GM18508 (cell line): Measurements from ENCODE around the gene ZC3H4.
"Not testable (repeated sequence)": the region's sequence is repeated elsewhere in the genome, so short reads cannot be mapped to it uniquely, and the experiment has no call there.

ENCODE experiments used
- ATAC-seq: cut with Tn5 transposase; IDR thresholded peaks from one replicate; pipeline ENCODE4 v1.9.1; 2021; ENCODE audit warnings: moderate number of reproducible peaks; ENCODE audit not compliant: insufficient read depth, unreplicated experiment

The ZC3H4 gene

DNA sequence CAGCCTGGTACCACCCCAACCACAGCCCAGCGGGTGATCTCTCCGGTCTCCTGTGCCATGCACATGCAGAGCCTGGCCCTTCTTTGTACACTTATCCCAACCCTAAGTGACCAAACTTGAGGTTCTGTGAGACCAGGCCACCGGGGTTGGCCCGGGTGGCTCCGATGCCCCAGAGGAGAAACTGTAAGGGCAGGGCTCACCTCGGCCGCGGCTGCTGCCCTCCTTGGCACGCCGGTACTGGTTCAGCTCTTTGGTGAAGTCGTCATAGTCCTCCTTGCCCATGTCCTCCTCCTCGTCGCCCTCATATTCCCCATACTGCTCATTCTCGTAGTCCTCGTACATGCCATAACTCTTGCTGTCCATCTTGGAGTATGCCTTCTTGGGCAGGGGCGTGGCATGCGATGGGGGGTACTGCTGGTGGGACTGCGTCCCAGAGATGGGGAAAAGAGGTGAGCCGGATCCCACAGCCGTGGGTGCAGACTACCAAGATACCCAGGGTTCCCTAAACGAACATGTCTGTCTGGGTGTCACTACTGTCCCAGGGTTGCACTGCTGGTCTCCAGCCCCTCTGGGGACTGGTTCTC, 23.7 kb downstream of the ZC3H4 start:
- ATAC-seq: no peak

DNA sequence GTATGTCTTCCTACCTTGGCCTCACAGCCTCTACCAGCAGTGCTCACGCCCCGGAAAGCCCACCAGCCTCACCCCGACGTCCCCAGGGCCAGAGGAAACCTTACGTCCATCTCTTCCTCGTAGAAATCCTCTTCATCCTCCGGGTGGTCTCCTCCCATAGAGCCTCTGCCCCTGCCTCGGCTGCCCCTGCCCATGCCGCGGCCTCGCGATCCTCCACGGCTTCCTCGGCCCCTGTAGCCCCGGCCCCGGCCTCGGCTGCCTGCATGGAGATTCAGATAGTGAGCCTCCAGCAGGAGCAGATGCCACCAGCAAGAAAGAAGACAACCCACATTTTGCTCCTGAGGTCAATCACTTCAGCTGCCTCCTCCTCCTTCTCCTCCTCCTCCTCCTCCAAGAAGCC, 27.3 kb downstream of the ZC3H4 start:
- no peak for ATAC-seq

DNA sequence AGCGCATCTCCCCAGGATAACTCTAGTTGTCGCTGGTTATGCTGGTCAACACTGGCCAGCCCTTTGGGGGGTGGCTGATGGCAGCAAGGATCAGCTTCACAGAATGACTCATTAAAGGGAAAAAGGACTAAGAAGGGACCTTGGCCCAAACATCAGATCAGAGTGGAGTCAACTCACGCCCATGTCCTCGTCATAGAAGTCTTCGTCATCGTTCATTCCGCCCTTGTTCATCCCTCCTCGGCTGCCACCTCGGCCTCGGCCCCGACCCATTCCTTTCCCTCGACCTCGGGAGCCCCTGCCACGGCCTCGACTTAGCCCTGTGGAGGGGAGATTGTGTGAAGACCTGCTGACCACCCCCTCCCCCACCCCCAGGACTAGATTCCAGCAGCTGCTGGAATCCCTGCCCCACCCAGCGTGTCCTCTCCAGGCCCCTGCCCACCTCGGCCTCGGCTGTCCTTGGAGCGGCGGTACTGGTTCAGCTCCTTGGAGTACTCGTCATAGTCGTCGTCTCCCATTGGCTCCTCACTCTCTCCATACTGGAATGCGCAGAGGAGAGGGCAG, 28.6 kb downstream of the ZC3H4 start:
- ATAC-seq: no peak

DNA sequence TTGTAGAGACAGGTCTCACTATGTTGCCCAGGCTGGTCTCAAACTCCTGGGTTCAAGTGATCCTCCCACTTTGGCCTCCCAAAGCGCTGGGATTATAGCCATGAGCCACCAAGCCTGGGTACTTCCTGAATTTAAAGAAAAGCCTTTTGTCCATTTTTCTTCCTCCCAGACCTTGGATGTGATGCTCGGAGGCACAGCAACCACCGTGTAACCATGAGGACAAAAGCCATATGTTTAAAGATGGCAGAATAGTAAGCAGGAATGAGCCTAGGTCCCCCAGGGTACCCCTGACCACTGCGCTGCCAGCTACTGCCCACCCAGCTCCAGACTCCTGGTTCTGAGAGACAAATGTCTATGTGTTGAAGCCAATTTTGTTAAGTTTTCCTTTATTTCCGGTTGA, 31.1 kb downstream of the ZC3H4 start:
- no peak for ATAC-seq

DNA sequence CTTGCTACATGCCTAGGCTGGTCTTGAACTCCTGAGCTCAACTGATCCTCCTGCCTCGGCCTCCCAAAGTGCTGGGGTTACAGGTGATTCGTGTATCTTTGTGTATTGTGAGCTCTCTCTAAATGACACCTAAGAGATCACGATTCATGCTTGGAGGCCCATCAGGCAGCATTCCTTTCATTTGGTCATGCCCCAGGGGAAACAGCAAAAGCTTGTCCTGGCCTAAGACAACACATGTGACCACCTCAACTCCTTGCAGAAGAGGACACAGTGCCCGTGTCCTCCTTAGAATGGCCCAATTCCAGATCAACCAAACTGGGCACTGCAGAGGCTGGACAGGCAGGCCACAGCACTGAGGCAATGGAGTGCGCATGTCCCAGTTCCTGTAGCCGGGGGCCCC, 32.5 kb downstream of the ZC3H4 start:
- no peak for ATAC-seq

DNA sequence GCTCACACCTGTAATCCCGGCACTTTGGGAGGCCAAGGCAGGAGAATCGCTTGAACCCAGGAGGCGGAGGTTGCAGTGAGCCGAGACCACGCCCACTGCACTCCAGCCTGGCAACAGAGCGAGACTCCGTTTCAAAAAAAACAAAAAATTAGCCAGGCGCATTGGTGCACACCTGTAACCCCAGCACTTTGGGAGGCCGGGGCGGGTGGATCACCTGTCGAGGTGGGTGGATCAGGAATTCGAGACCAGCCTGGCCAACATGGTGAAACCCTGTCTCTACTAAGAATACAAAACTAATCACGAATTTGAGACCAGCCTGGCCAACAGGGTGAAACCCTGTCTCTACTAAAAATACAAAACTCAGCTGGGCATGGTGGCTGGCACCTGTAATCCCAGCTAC, 35.2 kb downstream of the ZC3H4 start:
- not testable (repeated sequence) for ATAC-seq

DNA sequence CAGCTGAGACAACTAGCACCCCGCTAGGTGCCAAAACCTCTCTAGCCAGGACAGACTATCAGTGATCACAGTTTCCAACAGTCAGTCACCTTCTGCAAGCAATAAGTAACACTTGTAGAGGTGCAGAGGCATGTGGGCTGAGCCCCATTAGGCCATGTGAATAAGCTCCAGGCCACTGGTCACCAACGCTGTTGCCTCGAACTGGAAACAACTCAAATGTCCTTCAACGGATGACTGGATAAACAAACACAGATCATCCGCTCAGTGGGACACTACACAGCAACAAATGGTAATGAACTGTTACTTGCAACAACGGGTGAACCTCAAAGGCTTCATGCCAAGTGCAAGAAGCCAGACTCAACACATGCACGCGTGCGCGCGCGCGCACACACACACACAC, 37.6 kb downstream of the ZC3H4 start:
- no peak for ATAC-seq

DNA sequence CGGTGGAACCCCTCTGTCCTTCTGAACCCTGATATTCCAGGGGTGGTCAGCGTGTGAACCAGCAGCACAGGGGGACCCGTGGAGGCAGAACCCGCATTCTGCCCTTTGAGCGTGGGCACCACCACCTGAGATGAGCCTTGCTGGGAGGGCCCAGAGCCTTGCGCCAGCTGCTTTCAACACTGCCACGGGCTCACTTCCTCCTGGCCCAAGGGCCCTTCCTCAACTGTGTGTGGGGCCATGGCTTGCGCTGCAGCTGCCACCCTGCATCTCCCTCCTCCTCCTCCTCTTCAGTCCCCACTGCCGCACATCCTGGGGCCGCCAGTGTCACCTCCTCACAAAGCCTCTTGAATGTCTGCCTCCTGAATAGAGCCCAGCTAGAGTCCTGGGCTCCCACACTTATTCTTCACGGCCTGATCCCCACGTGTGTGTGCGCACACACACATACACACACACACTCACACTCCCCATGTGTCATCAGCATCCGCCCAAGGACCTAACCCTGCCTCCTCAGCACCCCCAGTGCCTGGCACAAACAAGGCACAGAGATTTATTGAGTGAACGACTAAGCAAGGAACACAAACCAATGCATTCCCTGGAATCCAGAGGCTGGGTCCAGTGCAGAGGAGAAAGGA, 38.3 kb downstream of the ZC3H4 start:
- no peak for ATAC-seq

DNA sequence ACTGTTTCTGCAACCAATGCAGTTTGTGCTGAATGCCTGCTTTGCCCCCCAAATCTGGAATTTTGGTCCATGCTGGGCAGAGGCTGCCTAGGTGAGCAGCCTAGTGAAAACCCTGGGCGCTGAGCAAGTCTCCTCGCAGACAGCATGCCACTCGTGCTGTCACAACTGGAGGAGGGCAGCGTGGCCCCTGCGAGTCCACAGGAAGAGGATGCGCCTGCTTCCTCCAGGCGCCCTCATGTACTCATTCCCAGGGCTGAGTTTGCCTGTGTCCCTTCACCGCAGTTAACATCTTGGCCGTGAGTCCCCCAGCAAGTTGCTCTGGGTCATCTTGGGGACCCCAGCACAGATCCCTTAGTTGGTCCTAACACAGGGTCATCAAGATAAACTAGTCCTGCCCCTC, 39.0 kb downstream of the ZC3H4 start:
- no peak for ATAC-seq

DNA sequence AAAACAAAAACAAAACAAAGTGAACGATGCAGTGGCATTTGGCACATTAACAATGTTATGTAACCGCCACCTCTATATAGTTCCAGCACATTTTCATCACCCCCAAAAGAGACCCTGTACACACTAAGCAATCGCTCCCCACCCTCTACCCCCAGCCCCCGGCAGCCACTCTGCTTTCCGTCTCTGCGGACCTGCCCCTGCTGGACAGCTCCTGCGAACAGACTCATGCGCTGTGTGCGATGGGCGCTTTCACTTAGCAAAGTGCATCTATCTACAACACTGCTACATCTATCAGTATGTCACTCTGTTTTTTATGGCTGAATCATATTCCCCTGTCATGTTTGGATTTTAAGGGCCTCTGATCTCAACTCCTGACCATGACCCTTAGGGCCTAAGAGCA, 40.0 kb downstream of the ZC3H4 start:
- ATAC-seq: no peak

DNA sequence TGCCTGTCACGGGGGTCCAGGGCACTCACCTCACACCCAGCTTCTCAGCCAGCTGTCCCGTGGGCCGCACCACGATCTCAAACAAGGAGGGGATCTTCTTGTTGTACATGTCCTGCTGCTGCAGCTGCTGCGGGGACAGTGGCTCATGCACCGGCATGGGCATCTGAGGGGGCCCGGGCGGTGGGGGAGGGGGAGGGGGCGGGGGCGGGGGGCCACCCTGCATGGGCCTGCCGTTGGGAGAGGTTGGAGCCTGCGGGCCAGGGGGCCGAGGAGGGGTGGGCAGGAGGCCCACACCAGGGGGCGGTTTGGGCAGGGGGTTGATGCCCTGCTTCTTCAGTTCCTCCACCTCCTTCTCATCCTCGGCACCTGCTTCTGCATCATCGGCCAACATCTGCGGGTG, 41.3 kb downstream of the ZC3H4 start:
- ATAC-seq: no peak

DNA sequence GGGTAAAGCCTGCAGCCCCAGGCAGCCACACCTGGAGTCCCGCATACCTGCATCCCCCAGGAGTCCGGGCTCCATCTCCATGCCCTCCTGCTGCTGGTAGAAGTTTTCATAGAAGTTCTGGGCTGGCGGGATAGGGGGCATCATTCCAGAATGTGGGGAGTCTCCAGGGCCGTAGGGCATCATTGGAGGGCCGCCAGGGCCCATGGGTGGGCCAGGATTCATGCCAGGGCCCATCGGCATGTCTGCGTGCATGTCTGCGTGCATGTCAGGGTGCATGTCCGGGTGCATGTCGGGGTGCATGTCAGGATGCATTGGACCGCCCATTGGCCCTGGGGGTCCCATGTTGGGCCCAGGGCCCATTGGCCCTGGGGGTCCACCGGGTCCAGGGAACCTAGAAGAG, 41.8 kb downstream of the ZC3H4 start:
- no peak for ATAC-seq

DNA sequence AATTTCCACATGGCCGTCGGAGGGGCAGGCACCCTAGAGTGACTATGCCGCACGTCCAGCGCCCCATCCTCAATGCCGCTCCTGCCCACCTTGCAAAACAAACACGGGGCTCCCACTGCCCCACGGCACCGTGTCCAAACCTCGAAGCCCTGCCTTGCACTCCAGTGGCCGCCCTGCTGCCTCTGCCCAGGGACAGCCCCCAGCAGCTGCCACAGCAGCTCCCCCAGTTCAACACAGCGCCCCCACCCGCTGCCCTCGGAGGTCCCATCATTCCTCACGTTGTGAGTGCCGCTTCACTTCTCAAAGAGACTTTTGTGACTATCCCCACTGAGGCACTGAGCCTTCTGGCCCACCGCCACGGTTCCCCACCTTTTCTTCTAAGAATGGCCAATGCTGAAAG, 42.8 kb downstream of the ZC3H4 start:
- ATAC-seq: no peak

DNA sequence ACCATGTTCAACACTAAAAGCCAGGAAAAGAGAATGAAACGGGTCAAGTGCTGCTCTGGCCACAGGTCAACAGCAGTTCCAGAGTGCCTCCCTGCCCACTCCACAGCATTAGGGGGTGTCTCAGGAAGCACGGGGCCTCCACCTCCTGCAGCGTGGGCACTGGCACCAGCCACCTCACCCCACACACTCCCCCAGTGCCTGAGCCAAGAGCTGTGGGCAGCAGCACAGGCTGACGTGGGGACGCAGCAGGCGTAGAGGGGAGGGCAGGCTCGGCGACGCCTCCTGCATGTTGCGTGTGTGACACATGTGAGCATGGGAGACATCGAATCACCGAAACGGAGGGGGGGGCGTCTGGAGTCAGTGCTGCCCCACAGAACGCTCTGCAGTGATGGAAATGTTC, 43.8 kb downstream of the ZC3H4 start:
- no peak for ATAC-seq

DNA sequence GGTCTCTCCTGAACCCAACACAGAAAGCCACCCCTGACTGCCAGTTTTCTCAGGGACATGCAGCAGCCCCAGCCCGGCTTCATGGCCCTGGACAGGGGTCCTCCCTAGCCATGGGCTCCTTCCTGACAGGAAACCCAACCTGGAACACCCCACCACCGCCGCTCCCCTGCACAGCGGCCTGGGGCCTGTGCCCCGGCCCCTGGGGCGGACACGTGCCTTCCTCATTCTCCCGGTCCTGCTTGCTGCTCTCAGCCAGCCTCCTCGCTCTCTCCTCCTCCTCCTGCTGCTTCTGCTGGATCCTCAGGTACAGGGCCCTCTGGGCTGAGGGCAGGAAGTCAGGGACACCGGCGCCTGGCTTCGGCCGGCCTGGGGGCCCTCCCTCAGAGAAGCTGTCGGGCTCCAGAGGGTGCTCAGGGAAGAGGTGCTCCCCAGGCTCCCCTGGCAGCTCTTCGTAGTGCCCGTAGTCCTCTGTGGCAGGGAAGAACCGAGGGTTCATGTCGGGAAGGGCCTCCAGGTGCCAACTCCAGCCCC, 44.6 kb downstream of the ZC3H4 start:
- ATAC-seq: no peak

DNA sequence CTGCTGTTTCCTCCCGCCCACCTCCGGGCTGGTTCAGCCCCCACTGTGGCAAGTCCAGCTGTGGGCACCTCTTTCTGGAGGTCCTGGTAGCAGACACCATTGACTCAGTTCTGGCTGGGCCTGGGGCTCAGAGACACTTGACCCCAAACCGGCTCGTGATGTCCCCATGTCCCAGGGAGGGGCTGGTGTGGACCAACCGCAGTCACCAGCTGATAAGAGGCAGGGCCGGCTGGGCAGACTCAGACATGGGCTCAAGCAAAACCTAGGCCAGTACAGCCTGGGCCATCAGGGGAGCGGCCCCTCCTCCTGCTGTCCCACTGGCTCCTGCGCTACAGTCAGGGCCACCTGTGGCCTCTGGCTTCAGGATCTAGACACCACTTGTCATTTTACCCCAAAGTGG, 45.3 kb downstream of the ZC3H4 start:
- no peak for ATAC-seq

DNA sequence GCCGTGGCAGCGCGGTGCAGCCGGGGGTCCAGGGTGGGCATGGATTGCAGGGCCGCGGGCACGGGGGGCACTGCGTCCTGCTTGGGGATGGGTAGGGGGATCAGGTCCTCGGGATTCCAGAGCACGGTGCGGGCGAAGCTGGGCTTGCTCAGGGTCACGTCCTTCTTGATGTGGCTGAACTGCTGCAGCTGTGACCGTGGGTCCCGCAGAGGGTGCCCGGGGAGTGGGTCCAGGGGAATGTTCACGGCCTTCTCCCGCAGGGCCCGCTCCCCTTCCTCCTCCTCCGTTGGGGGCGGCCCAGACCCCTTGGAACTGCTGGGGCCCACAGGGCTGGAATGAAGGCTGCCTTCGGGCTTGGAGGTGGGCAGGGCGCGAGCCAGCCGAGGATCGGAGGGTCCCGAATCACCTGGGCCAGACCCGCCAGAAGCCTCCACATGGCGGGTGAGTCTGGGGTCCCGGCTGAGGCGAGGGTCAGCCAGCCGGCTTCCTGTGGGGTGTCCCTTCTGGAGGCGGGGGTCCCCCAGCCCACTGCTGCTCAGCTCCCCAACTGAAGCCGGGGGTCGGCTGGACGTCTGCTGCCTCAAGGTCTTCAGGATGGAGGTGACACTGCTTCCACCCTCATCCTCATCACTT, 46.2 kb downstream of the ZC3H4 start:
- ATAC-seq: no peak

DNA sequence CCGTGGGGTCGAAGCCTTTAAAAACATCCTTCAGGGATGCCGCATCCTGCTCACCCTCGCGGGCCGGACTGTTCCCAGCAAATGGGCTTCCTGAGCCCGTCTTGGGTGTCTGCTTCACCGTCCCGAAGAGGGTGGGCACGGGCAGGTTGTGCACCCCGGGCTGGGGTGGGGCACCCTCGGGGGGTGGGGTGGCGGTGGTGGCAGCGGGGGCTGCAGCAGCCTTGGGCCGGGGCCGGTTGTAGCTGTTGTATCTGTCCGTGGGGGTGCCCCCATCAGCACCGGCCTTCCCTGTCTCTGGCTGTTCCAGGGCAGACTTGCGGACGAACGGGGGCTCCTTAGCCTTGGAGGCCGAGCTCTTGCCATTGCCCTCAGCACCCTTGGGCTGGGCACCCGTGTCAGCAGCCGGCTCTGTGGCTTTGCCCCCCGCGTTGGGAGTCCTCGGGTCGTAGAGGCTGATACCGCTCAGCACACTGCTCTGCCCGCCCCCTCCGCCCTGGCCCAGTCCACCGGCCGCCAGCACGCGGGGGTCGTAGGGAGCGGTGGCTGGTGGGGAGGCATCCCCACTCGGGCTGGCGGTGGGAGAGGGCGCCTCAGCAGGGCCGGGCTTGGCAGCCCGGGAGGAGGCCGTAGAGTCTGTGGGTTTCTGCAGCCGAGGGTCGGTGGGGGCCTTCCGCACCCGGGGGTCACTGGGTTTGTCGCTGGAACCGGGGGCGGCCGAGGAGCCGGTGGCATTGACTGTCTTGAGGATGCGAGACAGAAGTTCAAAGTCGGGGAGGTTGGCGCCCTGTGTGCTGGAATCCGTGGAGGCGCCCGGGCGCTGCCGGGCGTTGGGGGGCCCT, 47.0 kb downstream of the ZC3H4 start:
- ATAC-seq: no peak

DNA sequence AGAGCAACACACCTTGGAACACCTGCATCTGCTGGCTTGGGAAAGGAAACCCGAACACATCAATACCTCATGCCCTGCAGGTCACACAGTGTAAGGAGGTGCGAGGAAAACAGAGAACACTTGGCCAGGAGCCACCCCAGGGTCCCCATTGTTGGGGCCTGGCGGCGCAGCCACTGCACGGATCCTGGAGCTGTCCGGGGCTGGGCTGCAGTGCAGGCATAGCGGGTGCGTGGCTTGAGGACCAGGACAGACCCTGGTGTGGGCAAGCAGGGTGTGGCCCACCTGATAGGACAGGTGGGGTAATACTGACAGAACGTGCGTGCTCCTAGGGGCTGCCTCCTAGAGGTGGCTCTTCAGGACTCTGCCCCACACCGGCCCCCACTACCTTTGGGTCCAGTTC, 48.3 kb downstream of the ZC3H4 start:
- ATAC-seq: no peak

DNA sequence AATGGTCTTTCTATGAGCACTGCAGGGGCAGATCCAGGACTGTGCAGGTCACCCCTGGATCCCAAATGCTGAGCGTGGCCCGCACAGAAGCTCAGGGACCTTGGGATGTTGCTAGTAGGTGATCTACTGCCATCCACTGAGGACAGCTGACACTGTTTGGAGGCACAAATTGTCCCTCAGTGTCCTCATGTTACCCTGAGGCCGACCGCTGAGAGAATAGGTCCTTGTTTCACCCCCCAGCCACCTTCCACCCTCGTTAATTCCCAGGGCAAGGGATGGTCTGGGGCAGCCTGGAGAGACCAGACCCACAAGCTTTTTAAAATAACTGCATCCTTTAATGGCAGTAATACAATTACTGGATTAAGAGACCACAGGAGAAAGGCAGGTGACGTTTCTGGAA, 49.7 kb downstream of the ZC3H4 start:
- ATAC-seq: no peak

DNA sequence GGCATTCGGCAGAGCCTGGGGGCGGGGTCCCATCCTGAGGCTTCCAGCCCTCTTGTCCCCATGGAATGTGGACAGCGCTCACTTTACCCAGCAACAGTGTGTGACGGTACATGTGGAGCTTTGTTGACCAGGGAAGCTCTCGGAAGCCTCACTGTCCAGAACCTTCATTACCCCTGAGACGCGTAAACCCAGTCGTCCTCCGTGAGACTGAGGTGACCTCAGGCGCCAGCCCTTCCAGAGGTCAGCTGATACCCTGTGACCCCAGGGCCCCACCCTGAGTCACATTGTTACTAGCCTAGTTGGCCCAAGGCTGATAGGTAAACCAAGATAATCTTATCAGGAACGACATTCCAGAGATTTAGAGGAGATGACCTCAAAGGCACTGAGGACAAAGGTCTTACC, 55.0 kb downstream of the ZC3H4 start:
- ATAC-seq: no peak
